Neural crest cell (in vitro differentiated cells): ENCODE results near the gene CGA. TPM values are rescaled to one million over a fixed set of nuclear protein-coding genes. Genes with fewer than 3 reads are reported as not detected.
"Not testable (repeated sequence)": the region's sequence is repeated elsewhere in the genome, so short reads cannot be mapped to it uniquely, and the experiment has no call there.

Source experiments
- DNase-seq: peaks from one replicate; pipeline ENCODE4 v3.0.0; 2021; ENCODE audit warnings: low read depth, mixed read lengths, low spot score
- H3K27ac Mint-ChIP-seq: one replicate; pipeline ENCODE4 v1.8.0; 2021; ENCODE audit warnings: mild to moderate bottlenecking, mixed read lengths; ENCODE audit not compliant: unreplicated experiment
- H3K27me3 Mint-ChIP-seq: 2 replicates; pipeline ENCODE4 v1.8.0; 2021; ENCODE audit warnings: low read depth, mild to moderate bottlenecking, mixed read lengths
- H3K36me3 Mint-ChIP-seq: 2 replicates; pipeline ENCODE4 v1.8.0; 2021; ENCODE audit warnings: low read depth, mild to moderate bottlenecking, mixed read lengths
- H3K4me1 Mint-ChIP-seq: 2 replicates; pipeline ENCODE4 v1.8.0; 2021; ENCODE audit warnings: mixed read lengths
- H3K4me3 Mint-ChIP-seq: one replicate; pipeline ENCODE4 v1.8.0; 2021; ENCODE audit warnings: mild to moderate bottlenecking, mixed read lengths
- H3K9me3 Mint-ChIP-seq: 2 replicates; pipeline ENCODE4 v1.8.0; 2021; ENCODE audit warnings: mixed read lengths
- long read RNA-seq: library from polyadenylated mRNA; unstranded; transcript quantifications from one replicate; pipeline ENCODE4 v2.0.0, GENCODE V29; 2020
- total RNA-seq: library from RNA; stranded (reverse); gene quantifications from 2 replicates; pipeline ENCODE4 v1.2.1, GENCODE V29; 2021
- TF ChIP-seq, protein P1 (sequence below): fragments of 200-600 bp; sonication (generic); conservative IDR thresholded peaks from 2 replicates; pipeline ENCODE4 v1.5.0; 2021; ENCODE audit warnings: antibody characterized with exemption, mild to moderate bottlenecking

The CGA gene
- total RNA-seq, result not detected in 2 replicates
- long read RNA-seq, result 0 reads

GRCh38 chr6:87095087-87095509 lies at the start of gene CGA:
Gene CGA, minus strand, starts transcription at chr6:87095106. Its CDS starts 6,906 bp downstream, at chr6:87088200.
- TF ChIP-seq, protein P1, sequence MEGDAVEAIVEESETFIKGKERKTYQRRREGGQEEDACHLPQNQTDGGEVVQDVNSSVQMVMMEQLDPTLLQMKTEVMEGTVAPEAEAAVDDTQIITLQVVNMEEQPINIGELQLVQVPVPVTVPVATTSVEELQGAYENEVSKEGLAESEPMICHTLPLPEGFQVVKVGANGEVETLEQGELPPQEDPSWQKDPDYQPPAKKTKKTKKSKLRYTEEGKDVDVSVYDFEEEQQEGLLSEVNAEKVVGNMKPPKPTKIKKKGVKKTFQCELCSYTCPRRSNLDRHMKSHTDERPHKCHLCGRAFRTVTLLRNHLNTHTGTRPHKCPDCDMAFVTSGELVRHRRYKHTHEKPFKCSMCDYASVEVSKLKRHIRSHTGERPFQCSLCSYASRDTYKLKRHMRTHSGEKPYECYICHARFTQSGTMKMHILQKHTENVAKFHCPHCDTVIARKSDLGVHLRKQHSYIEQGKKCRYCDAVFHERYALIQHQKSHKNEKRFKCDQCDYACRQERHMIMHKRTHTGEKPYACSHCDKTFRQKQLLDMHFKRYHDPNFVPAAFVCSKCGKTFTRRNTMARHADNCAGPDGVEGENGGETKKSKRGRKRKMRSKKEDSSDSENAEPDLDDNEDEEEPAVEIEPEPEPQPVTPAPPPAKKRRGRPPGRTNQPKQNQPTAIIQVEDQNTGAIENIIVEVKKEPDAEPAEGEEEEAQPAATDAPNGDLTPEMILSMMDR, result no peak
- H3K36me3 Mint-ChIP-seq, result no peaks in the 10 kb centered on the region
- no peak for DNase-seq
- H3K4me3 Mint-ChIP-seq, result no peak within 1 kb of the TSS
- H3K4me1 Mint-ChIP-seq, result no peaks in the 10 kb centered on the region
- H3K27ac Mint-ChIP-seq, result no peak within 1 kb of the TSS
- no peaks in the 10 kb centered on the region for H3K9me3 Mint-ChIP-seq
- peaks cover 11% of the 10 kb centered on the region for H3K27me3 Mint-ChIP-seq

GRCh38 chr6:87139927-87140326 lies 45.0 kb upstream of the CGA start:
- H3K9me3 Mint-ChIP-seq, H3K4me1 Mint-ChIP-seq, H3K27ac Mint-ChIP-seq, DNase-seq, H3K4me3 Mint-ChIP-seq, H3K36me3 Mint-ChIP-seq: not testable (repeated sequence)
- peaks cover 46% of the 10 kb centered on the region for H3K27me3 Mint-ChIP-seq

DNA sequence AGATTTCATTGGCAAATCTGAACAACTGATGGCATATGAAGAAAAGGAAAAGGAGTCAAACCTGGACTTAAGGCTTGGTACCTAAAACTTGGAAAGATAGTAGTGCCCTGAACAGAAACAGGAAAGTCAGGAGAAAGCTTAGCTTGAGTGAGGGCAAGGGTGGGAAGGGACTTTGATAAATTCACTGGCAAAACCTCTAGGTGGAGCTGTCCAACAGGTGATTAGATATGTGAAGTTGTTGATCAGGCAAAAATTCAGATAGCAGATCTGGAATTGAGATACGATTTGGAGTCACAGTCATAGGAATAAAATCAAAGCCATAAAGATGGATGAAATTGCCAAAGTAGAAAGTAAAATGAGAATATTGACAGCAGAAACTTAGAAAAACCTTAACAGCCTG lies 44.3 kb upstream of the CGA start:
- H3K4me1 Mint-ChIP-seq, result no peaks in the 10 kb centered on the region
- TF ChIP-seq, protein P1, result peak; percentile 72
- H3K27ac Mint-ChIP-seq, result no peak overlapping the region
- peaks cover 44% of the 10 kb centered on the region for H3K27me3 Mint-ChIP-seq
- peaks cover 8% of the 10 kb centered on the region for H3K36me3 Mint-ChIP-seq
- H3K4me3 Mint-ChIP-seq, result no peak overlapping the region
- H3K9me3 Mint-ChIP-seq, result peaks cover 8% of the 10 kb centered on the region
- no peak for DNase-seq

DNA sequence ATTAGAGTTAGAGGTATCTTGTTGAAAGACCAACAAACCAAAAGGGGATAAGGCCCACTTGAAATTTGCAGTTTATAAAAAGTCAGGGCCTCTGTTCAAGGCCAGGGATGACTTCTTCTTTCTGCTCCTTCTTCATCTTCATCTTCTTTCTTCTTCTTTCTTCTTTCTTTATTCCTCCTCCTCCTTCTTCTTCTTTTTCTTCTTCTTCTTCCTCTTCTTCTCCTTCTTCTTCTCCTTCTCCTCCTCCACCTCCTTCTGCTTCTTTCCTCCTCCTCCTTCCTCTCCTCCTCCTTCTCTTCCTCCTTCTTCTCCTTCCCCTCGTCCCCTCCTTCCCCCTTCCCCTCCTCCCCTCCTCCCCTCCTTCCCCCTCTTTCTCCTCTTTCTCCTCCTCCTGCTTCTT lies 42.1 kb upstream of the CGA start:
- Mint-ChIP-seq H3K4me1 (no peaks in the 10 kb centered on the region), H3K4me3 (no peak overlapping the region), H3K27me3 (peaks cover 24% of the 10 kb centered on the region), H3K27ac (no peak overlapping the region), H3K9me3 (peaks cover 11% of the 10 kb centered on the region), H3K36me3 (peaks cover 5% of the 10 kb centered on the region)
- TF ChIP-seq, protein P1, result no peak
- DNase-seq, result no peak

- no peak for DNase-seq
- H3K9me3 Mint-ChIP-seq, result peaks cover 4% of the 10 kb centered on the region
- no peaks in the 10 kb centered on the region for H3K36me3 Mint-ChIP-seq
- no peak overlapping the region for H3K4me3 Mint-ChIP-seq
- TF ChIP-seq, protein P1, result no peak
- H3K27ac Mint-ChIP-seq, result no peak overlapping the region
- peaks cover 3% of the 10 kb centered on the region for H3K27me3 Mint-ChIP-seq
- H3K4me1 Mint-ChIP-seq, result no peaks in the 10 kb centered on the region
Measured at GRCh38 chr6:87127737-87128136, 32.8 kb upstream of the CGA start.

- no peaks in the 10 kb centered on the region for H3K4me1 Mint-ChIP-seq
- TF ChIP-seq, protein P1, result no peak
Measured at GRCh38 chr6:87126501-87126900, 31.6 kb upstream of the CGA start.

More at GRCh38 chr6:87126501-87126900, 31.6 kb upstream of the CGA start:
- DNase-seq, result no peak
- H3K27ac Mint-ChIP-seq, result no peak overlapping the region
- peaks cover 12% of the 10 kb centered on the region for H3K9me3 Mint-ChIP-seq
- peaks cover 3% of the 10 kb centered on the region for H3K27me3 Mint-ChIP-seq
- H3K36me3 Mint-ChIP-seq, result no peaks in the 10 kb centered on the region
- H3K4me3 Mint-ChIP-seq, result no peak overlapping the region
